HCT116 (cell line): ENCODE measurements around the gene MIR17HG.

ENCODE experiments used
- CTCF ChIP-seq, 3 experiments: fragments of 200-600 bp in 1 of 3; sonication (generic) in 1 of 3; IDR thresholded peaks in 2 of 3; conservative IDR thresholded peaks in 1 of 3; 2 replicates each; pipeline ENCODE4 v1.5.1; 2012 to 2017; ENCODE audit warnings: low read depth in 2 of 3, low read length in 2 of 3, antibody characterized with exemption in 1 of 3, borderline replicate concordance in 1 of 3, control low read depth in 1 of 3, mild to moderate bottlenecking in 1 of 3, mixed read lengths in 1 of 3, mixed run types in 1 of 3, moderate library complexity in 1 of 3; ENCODE audit not compliant: insufficient read depth in 1 of 3
- SP1 ChIP-seq: IDR thresholded peaks from 2 replicates; pipeline ENCODE4 v1.6.1; 2012; ENCODE audit warnings: low read depth
- TCF7L2 ChIP-seq: IDR thresholded peaks from 2 replicates; pipeline ENCODE4 v1.7.0; 2011; ENCODE audit warnings: borderline replicate concordance, inconsistent platforms; ENCODE audit not compliant: insufficient read depth, insufficient read length; ENCODE audit errors: extremely low read depth
- ZFX ChIP-seq: fragments of 450-650 bp; IDR thresholded peaks from 2 replicates; pipeline ENCODE4 v1.6.1; 2017

GRCh38 chr13:91347996-91348905 lies 764 bp downstream of the MIR17HG start:
- TF ChIP-seq CTCF (IDR thresholded peaks at IDR 0.05 in 2 of 3, conservative IDR thresholded peaks at IDR 0.05 in 1 of 3; ENCODE audit: borderline replicate concordance in 1 of 3, insufficient read depth in 1 of 3, low read depth in 2 of 3, low read length in 2 of 3) (no peak), SP1 (no peak), TCF7L2 (no peak), ZFX (peak; percentile 88)
